GM06990 (cell line): ENCODE data around the gene FNDC3B.

Experiments
- DNase-seq: peaks from one replicate; pipeline ENCODE4 v3.0.0-alpha.2; 2011; ENCODE audit not compliant: insufficient read length; ENCODE audit errors: extremely low read depth
- H3K27me3 ChIP-seq: replicated peaks from 2 replicates; pipeline ENCODE4 v1.6.0; 2011; ENCODE audit warnings: low read length; ENCODE audit not compliant: control insufficient read depth, insufficient read depth
- H3K36me3 ChIP-seq: 2 replicates; pipeline ENCODE4 v1.5.1; 2011; ENCODE audit warnings: low read length; ENCODE audit not compliant: control insufficient read depth, insufficient read depth
- H3K4me3 ChIP-seq: replicated peaks from 2 replicates; pipeline ENCODE4 v1.5.1; 2011; ENCODE audit warnings: low read depth, mild to moderate bottlenecking, control low read depth, low read length
- TF ChIP-seq, protein P1 (sequence below): IDR thresholded peaks from 2 replicates; pipeline ENCODE4 v1.5.1; 2011; ENCODE audit warnings: low read length, control low read depth, mild to moderate bottlenecking, inconsistent platforms; ENCODE audit not compliant: insufficient read depth, poor library complexity, severe bottlenecking

Gene FNDC3B

DNA sequence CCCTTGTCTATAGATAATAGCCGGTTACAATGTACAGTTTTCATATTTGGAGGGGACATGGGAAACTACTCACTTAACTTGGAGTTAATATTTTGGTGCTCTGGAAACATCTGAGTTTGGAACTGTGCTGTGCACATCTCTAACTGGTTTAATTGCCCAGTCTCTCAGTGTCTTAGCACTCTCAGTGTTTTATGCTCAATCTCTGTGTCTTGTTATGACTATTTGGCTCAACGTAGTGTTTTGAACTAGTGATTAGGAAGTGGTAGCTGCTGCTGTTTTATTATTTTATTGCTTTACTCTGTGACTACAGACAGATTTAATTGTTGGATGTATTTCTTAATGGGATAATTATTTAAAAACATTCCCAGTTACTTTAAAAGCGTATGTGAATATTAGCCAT is 17.0 kb downstream of the FNDC3B start:
- Histone ChIP-seq H3K4me3 (no peak overlapping the region), H3K36me3 (no peaks in the 10 kb centered on the region), H3K27me3 (no peaks in the 10 kb centered on the region)
- TF ChIP-seq, protein P1, sequence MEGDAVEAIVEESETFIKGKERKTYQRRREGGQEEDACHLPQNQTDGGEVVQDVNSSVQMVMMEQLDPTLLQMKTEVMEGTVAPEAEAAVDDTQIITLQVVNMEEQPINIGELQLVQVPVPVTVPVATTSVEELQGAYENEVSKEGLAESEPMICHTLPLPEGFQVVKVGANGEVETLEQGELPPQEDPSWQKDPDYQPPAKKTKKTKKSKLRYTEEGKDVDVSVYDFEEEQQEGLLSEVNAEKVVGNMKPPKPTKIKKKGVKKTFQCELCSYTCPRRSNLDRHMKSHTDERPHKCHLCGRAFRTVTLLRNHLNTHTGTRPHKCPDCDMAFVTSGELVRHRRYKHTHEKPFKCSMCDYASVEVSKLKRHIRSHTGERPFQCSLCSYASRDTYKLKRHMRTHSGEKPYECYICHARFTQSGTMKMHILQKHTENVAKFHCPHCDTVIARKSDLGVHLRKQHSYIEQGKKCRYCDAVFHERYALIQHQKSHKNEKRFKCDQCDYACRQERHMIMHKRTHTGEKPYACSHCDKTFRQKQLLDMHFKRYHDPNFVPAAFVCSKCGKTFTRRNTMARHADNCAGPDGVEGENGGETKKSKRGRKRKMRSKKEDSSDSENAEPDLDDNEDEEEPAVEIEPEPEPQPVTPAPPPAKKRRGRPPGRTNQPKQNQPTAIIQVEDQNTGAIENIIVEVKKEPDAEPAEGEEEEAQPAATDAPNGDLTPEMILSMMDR, result no peak
- no peak for DNase-seq

DNA sequence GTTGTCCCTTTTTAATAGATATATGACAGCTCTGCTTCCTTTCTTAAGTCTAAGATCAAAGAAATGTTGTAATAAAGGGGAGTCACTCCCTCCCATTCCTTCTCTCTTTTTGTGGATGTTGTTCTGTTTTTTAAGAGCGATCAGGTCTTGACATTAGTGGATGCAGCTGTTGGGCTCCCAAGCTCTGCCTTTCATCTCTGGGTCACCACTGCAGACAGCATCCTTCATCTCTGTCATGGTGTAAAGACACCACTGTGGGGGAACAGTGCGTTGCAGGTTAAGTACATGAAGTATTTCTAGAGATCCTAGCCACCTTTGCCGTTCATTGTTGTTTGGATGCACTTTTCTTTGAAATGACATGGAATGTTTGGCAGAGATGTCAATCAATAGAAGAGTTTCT is 17.7 kb downstream of the FNDC3B start:
- Histone ChIP-seq H3K4me3 (no peak overlapping the region), H3K36me3 (no peaks in the 10 kb centered on the region), H3K27me3 (no peaks in the 10 kb centered on the region)
- TF ChIP-seq, protein P1, result no peak
- DNase-seq, result no peak

DNA sequence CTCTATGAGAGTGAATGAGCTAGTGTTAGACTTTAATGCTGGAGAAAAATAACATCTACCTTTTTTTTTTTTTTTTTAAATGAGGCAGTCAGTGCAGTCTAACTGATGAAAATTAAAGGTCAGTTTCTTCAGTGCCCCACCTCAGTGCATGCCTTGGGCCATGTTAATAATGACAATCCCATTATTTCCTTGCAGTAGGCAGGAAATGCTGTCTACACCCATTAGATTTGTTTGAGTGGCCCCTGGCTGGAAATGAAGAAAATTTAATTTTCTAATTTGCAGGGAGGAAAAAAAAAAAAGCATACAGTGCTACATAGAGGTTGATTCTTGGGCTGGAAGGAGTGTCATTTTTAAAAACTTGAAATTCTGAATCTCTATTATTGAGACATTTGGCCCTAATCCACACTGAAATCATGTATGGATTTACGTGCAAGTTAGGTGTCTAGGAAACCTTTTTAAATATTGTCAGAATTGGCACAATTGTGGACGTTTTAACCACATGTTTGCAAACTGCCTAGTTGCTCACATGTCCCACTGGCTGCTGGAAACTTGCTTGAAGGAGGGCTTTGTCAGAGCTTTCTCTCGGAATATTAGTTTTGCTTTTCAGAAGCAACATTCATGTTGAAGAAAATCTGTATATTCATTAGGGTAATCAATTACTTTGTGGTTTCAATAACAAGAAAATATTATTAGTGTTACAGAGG is 18.4 kb downstream of the FNDC3B start:
- no peak for DNase-seq
- H3K27me3 ChIP-seq, result no peaks in the 10 kb centered on the region
- no peak overlapping the region for H3K4me3 ChIP-seq
- TF ChIP-seq, protein P1, result no peak
- H3K36me3 ChIP-seq, result no peaks in the 10 kb centered on the region

DNA sequence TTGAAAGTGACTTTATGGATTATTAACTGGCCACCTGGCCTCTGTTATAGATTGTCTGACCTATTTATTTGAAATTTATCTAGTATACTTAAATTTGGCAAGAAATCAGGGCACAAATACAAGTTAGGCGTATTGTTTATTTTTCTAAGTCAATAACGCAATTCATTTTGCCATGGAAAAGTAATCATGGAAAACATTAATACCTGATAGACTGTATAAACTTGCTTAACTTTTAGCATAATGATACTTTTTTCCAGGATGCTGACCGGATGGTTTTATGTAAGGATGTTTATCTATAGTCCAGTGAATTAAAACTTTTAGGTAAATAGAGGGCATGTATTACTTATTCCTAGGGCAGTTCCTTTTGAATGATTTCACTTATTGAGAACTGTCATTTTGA is 20.2 kb downstream of the FNDC3B start:
- DNase-seq, result no peak
- Histone ChIP-seq H3K27me3 (no peaks in the 10 kb centered on the region), H3K36me3 (no peaks in the 10 kb centered on the region), H3K4me3 (no peak overlapping the region)
- TF ChIP-seq, protein P1, result no peak

DNA sequence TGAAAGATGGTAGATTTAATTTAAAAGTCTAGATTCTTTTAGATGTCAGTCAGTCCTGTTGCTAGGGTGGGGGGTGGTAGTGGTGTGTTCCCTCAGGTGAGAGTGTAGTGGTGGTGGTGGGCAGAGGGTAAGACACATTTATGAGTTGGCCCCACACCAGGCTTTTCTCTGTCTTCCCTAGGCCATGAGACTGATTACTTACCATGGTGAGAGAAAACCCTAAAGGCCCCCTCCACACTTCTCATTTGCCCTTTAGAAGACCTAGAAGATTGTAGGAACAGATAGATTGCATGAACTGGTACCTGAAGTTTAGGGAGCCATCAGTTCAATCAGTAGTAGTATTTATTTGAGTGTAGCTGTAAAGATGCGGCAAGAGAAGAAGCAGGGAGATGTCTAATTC is 20.9 kb downstream of the FNDC3B start:
- TF ChIP-seq, protein P1, result no peak
- Histone ChIP-seq H3K27me3 (no peaks in the 10 kb centered on the region), H3K4me3 (no peak overlapping the region), H3K36me3 (no peaks in the 10 kb centered on the region)
- no peak for DNase-seq
